GM18519 (cell line): ENCODE results near the gene GPRIN3.

Experiments used
- ATAC-seq: cut with Tn5 transposase; IDR thresholded peaks from one replicate; pipeline ENCODE4 v1.9.1; 2021; ENCODE audit warnings: mild to moderate bottlenecking, moderate library complexity; ENCODE audit not compliant: unreplicated experiment, low FRiP score

Gene GPRIN3

GRCh38 chr4:89307446-89308160, at the start of gene GPRIN3:
Gene GPRIN3, minus strand, starts transcription at chr4:89307800. Its CDS starts 57,690 bp downstream, at chr4:89250110.
- ATAC-seq: peak; percentile 65

- no peak for ATAC-seq
Observed at GRCh38 chr4:89357340-89357739, 49.7 kb upstream of the GPRIN3 start.

DNA sequence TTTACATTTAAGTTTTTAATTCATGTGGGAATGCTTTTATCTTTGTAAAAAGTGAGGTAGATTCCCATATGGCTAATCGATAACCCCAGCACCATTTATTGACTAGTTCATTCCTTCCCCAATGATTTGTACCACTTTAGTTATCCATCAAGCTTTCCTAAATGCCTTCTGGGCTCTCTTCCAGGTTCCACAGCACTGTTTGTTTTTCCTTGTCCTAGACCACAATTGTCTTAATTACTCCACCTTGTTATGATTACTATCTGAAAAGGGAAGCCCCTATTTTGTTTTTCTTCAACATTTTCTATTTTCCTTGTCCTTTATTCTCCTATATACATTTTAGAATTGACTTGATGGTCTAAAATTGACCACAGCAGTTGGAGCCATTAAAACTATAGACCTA, 48.5 kb upstream of the GPRIN3 start:
- ATAC-seq: no peak

DNA sequence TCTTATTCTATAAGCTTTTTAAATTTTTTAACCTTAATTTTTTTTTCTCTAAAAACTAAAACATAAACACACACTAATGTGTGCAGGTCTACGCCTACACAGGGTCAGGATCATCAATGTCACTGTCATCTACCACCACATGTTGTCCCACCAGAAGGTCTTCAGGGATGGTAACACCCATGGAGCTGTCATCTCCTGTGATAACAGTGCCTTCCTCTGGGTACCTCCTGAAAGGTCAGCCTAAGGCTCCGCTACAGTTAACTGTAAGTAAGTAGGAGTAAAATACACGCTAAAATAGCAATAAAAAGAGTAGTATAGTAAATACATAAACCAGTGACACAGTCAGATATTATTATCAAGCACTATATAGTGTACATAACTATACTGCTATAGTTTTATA, 45.9 kb upstream of the GPRIN3 start:
- ATAC-seq: no peak

DNA sequence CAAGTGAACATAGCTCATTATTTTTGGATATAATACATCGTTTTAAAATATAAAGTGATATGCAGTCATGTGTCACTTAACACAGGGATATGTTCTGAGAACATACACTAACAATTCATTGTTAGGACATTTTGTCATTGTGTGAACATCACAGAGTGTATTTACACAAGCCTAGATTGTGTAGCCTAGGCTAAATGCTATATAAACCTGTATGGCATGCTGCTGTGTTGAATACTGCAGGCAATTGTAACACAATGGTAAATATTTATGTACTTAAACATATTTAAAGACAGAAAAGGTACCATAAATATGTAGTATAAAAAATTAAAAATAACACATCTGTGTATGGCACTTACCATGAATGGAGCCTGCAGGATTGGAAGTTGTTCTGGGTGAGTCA, 44.9 kb upstream of the GPRIN3 start:
- no peak for ATAC-seq

DNA sequence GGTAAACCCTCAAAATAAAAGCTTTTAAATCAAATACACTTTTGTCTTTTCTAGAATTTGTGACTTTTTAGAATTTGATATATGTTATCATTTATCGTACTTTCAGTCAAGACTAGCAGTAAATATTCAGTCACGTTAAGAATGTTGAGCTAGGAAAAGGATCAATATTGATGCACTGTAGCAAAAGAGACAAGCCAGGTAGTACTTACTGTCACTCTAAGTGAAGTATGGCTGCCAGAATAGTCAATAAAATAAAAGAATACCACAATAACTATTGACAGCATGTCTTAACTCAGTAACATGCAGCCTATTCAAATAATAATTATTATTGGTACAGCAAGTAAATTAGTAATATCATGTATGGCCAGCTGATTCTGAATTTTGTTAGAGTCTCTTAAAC, 43.6 kb upstream of the GPRIN3 start:
- no peak for ATAC-seq

DNA sequence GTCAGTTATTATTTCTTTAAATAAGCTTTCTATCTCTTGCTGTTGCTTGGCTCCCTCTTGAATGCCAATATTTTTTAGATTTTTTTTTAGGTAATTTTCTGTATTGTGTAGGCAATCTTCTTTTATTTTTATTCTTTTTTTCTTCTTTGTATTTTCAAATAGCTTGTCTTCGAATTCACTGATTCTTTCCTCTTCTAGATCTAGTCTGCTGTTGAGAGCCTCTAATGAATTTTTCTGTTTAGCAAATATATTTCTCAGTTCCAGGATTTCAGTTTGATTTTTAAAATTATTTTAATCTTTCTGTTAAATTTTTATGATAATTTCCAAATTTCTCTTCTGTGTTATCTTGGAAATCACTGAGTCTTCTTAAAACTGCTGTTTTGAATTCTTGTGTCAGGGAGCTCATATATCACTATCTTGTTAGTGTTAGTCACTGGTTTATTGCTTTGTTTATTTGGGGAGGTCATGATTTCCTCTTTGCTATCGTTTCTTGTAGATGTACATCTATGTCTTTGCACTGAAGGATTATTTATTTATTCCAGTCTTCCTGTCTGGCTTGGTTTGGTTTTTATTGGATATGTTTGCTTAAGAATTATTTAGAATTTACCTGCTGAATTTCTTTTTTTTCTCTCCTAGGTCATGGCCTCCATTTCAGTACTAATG, 39.9 kb upstream of the GPRIN3 start:
- no peak for ATAC-seq

DNA sequence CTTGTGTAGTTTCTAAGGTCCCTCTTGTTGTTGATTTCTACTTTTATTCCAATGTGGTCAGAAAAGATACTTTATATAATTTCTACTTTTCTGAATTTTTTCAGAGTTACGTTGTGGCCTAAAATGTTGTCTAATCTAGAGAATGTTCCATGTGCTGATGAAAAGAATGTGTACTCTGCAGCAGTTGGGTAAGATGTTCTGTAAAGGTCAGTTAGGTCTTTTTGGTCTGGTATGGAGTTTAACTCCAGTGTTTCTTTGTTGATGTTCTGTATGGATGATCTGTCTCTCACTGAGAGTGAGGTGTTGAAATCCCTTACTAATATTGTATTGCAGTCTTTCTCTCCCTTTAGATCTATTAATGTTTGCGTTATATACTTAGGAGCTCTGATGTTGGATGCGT, 37.0 kb upstream of the GPRIN3 start:
- no peak for ATAC-seq

GRCh38 chr4:89338206-89338605, 30.6 kb upstream of the GPRIN3 start:
- ATAC-seq: no peak

GRCh38 chr4:89337681-89338080, 30.1 kb upstream of the GPRIN3 start:
- no peak for ATAC-seq

DNA sequence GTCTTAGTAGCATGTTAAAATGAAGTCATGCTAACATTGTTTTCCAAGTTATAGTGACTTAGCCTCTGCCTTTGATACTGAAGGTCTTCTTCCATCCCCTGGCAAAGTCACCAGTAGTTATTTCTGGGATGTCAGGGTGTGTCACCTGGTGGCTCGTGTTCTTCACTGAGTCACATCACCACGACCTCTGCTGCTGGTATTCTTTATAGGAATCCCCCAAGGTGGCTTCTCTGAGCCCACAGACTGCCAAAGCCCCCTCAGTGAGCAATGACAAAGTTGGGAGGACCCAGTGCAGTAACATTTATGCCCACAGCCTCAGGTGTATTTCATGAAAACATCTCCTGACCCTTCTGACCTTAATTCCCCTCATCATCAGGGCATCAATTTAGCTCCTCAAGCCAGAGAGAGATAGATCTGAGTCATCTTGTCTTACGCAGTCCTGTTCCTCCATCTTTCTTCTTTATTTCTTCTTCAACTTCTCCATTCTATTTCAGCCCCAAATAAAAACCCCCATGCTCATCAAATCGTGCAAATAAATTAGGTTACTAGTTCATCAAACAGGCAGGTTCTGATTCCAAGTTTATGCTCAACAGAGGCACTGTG, 29.3 kb upstream of the GPRIN3 start:
- no peak for ATAC-seq

DNA sequence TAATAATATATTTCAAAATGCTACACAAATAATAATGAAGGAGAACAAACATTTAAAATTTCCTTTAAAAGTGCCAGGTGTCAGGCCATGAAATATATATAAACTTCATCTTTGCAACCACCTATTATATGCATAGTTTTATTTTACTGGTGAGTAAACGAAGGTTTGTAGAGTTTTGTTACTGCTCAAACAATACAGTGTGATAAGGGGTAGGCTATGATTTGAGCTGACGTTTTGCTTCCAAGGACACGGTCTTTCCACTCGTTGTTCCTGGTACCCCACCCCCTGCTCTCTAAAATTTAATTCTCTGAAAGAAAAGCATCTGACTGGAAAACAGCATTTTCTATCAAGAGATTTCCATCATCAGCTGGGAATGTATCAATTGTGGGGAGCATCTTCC, 27.2 kb upstream of the GPRIN3 start:
- ATAC-seq: no peak

DNA sequence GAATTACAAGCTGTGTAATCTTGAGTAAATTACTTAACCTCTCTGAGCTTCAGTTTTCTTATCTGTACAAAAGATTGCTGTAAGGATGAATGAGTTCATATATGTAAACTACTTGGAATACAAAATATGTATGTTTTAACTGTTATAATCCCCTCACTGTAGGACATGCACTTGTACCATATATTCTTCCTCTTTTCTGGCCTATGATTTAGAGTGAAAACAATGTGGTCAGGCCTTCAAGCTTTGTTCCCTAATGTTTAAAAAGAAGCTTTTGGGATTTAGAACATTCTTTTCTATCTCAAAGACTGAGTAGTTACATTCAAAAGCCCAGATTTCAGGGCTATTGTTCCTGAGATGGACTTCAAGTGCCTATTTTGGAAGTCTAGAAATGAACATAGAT, 26.7 kb upstream of the GPRIN3 start:
- ATAC-seq: no peak

GRCh38 chr4:89331686-89332544, 24.3 kb upstream of the GPRIN3 start:
- ATAC-seq: no peak

DNA sequence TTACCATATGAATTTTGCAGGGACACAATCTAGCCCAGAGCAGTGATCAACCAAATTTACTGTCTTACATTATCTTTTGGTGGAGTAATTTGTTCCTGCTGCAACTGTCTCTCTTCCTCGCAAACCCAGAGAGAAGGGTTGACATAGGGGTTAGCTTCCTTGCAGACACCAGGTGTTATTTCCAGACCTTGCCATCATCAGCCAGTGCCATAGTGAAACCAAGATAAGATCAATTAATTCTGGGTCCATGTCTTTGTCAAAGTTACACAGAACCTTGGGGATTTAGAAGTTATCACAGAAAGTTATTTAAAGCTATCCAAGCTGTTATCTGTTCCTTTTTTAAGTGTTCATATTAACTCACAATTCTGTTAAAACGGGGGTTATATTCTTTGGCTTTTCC, 23.6 kb upstream of the GPRIN3 start:
- no peak for ATAC-seq

- no peak for ATAC-seq
Observed at GRCh38 chr4:89329280-89329679, 21.7 kb upstream of the GPRIN3 start.

GRCh38 chr4:89324671-89325070, 17.1 kb upstream of the GPRIN3 start:
- peak; percentile 99 for ATAC-seq

- ATAC-seq: no peak
Observed at GRCh38 chr4:89322671-89323070, 15.1 kb upstream of the GPRIN3 start.

DNA sequence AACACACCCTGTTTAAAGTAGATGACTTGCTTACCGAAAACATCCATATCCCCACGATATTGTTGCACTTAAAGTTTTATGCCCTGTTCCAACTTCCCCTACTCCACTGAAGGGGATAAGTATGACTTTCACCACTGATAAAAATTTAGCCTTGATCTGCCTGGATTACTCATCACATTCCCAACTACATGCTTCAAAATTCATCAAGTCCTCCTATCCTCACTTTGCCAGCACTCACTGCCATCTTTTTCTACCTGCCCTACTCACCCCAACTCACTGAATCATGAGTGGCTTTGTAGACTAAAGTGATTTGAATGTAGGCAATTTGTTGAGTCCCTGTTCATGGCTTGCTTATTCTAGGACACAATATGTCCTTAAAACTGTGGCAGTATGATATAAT, 12.2 kb upstream of the GPRIN3 start:
- no peak for ATAC-seq

GRCh38 chr4:89316931-89317366, 9.3 kb upstream of the GPRIN3 start:
- peak; percentile 64 for ATAC-seq

DNA sequence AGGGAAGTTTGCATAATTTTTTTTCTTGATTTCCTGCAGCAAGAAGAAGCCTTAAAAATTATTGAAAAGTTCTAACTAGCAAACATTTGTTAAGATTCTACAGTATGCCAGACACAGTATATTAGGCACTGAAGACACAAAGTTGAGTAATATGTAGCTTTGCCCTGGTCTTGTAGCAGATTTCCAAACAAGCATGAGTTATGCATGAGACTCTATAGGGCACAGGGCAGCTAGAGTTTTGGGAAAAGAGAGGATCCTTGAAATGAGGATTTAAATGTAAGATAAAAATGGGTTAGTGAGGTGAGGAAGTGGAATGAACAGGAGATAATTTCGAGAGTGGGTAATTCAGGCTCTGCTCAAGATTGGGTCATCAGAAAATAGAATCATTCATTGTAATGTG, 8.6 kb upstream of the GPRIN3 start:
- no peak for ATAC-seq
